Spleen (tissue), 7 donors: ENCODE measurements around the gene CENPW.

ENCODE experiments used
- CTCF ChIP-seq, 11 experiments: fragments of 200-600 bp in 7 of 11; fragments of 450-650 bp in 4 of 11; sonication (generic) in 4 of 11; IDR thresholded peaks in 8 of 11; conservative IDR thresholded peaks in 3 of 11; 1 replicate in 7 of 11; 2 replicates in 4 of 11; pipeline versions ENCODE4 v1.4.0 to v1.8.0; 2016 to 2021; ENCODE audit warnings: antibody characterized with exemption in 11 of 11, inconsistent platforms in 4 of 11, mild to moderate bottlenecking in 1 of 11
- POLR2A ChIP-seq, 3 donors: fragments of 450-650 bp; IDR thresholded peaks; one replicate each; pipeline ENCODE4 v1.5.1; 2017; ENCODE audit warnings: antibody characterized with exemption in 3 of 3, mild to moderate bottlenecking in 1 of 3
- POLR2AphosphoS5 ChIP-seq, 3 donors: sonication (generic); formaldehyde crosslinking; IDR thresholded peaks; one replicate each; pipeline ENCODE4 v1.5.1; 2017; ENCODE audit warnings: antibody characterized with exemption in 3 of 3
- donor health status: DM: no; HTN: no; CAD: no; lungs with moderate emphysema.
- donor health status: DM: no; HTN: no; CAD: no.
- donor health status: DM: no; HTN: no; CAD: no.

GRCh38 chr6:126300735-126301134, 39.2 kb upstream of the CENPW start:
- TF ChIP-seq POLR2A (IDR thresholded peaks at IDR 0.05) (no peak), CTCF (IDR thresholded peaks at IDR 0.05 in 8 of 11, conservative IDR thresholded peaks at IDR 0.05 in 3 of 11) (no peak), POLR2AphosphoS5 (IDR thresholded peaks at IDR 0.05) (no peak)
